Suprapubic skin (tissue), 4 donors: ENCODE data around the gene IL4.

Experiments used
- CTCF ChIP-seq, 2 donors: fragments of 200-600 bp in 1 of 2; fragments of 450-650 bp in 1 of 2; sonication (generic) in 1 of 2; IDR thresholded peaks; one replicate each; pipeline ENCODE4 v1.5.1; 2016 to 2019; ENCODE audit warnings: antibody characterized with exemption in 2 of 2, mild to moderate bottlenecking in 1 of 2, moderate library complexity in 1 of 2
- EP300 ChIP-seq: sonication (generic); formaldehyde crosslinking; IDR thresholded peaks from one replicate; pipeline ENCODE4 v1.6.1; 2017; ENCODE audit warnings: antibody characterized with exemption
- POLR2A ChIP-seq, 2 donors: fragments of 450-650 bp; IDR thresholded peaks; one replicate each; pipeline ENCODE4 v1.6.1; 2017; ENCODE audit warnings: antibody characterized with exemption in 2 of 2, mild to moderate bottlenecking in 2 of 2, moderate library complexity in 2 of 2
- POLR2AphosphoS5 ChIP-seq, 3 donors: sonication (generic); formaldehyde crosslinking; IDR thresholded peaks; one replicate each; pipeline ENCODE4 v1.6.1; 2017; ENCODE audit warnings: antibody characterized with exemption in 3 of 3

GRCh38 chr5:132662925-132663770 is 10.6 kb upstream of the IL4 start:
- TF ChIP-seq CTCF (IDR thresholded peaks at IDR 0.05), result no peak
- no peak for TF ChIP-seq POLR2AphosphoS5 (IDR thresholded peaks at IDR 0.05)
- no peak for TF ChIP-seq POLR2A (IDR thresholded peaks at IDR 0.05)
- no peak for TF ChIP-seq EP300
